HepG2 (cell line): ENCODE measurements around the gene BBS4. TPM values are rescaled to one million over a fixed set of nuclear protein-coding genes. Genes with fewer than 3 reads are reported as not detected.

Experiments used
- ATAC-seq: fragments of 200-7000 bp; cut with Tn5 transposase; 3 replicates; pipeline ENCODE4 v1.9.1; 2020; ENCODE audit warnings: mild to moderate bottlenecking, moderate library complexity
- BruUV-seq: library from RNA; stranded (reverse); fragments of 400-500 nt; replicated peaks from 2 replicates; lab custom pipeline; 2021; lab: Mats Ljungman, UMichigan
- CTCF ChIA-PET: fragments of 300-600 bp; formaldehyde crosslinking; extraction: SDS; loops from one replicate; lab custom pipeline; 2021; ENCODE audit warnings: low total read pairs, inconsistent platforms, low intra/inter-chr PET ratio; lab: Yijun Ruan, JAX
- POLR2A ChIA-PET: fragments of 350-600 bp; sonication (Branson Sonifier 250); formaldehyde crosslinking; loops from one replicate; lab custom pipeline; 2020; ENCODE audit warnings: antibody characterized with exemption, inconsistent platforms; lab: Yijun Ruan, JAX
- DNase-seq: peaks from one replicate; pipeline ENCODE4 v3.0.0-alpha.2; 2015; ENCODE audit warnings: low spot score
- FAIRE-seq: peaks from 3 replicates; lab custom pipeline; 2011; peaks lifted over from hg19 to GRCh38; lab: Jason Lieb, UNC
- H2AFZ ChIP-seq: one replicate; pipeline ENCODE4 v1.6.1; 2011; ENCODE audit warnings: low read length, inconsistent platforms
- H3K27ac ChIP-seq: fragments of 300-600 bp; 3 replicates; pipeline ENCODE4 v1.8.0; 2011; ENCODE audit warnings: mixed run types, mild to moderate bottlenecking, mixed read lengths, low read length, inconsistent platforms; ENCODE audit not compliant: insufficient read depth; ENCODE audit errors: extremely low read length
- H3K27me3 ChIP-seq, 2 experiments: fragments of 200-600 bp in 1 of 2; 2 replicates in 1 of 2; 3 replicates in 1 of 2; pipeline versions ENCODE4 v1.6.0 to v1.8.0; 2011; ENCODE audit warnings: low read length in 2 of 2, mild to moderate bottlenecking in 2 of 2, moderate library complexity in 2 of 2, inconsistent platforms in 1 of 2; ENCODE audit not compliant: insufficient read depth in 2 of 2, control insufficient read depth in 1 of 2
- H3K36me3 ChIP-seq, 2 experiments: fragments of 200-600 bp in 1 of 2; replicated peaks in 1 of 2; 2 replicates in 1 of 2; 3 replicates in 1 of 2; pipeline versions ENCODE4 v1.5.1 to v1.8.0; 2011; ENCODE audit warnings: low read length in 2 of 2, inconsistent platforms in 1 of 2; ENCODE audit not compliant: insufficient read depth in 2 of 2, control insufficient read depth in 1 of 2
- H3K4me1 ChIP-seq: 2 replicates; pipeline ENCODE4 v1.5.1; 2012; ENCODE audit warnings: low read length, inconsistent platforms; ENCODE audit not compliant: insufficient read depth
- H3K4me2 ChIP-seq: 2 replicates; pipeline ENCODE4 v1.6.0; 2011; ENCODE audit warnings: low read depth, low read length, inconsistent platforms
- H3K4me3 ChIP-seq, 3 experiments: fragments of 200-600 bp in 1 of 3; sonication (generic), shearing (Covaris generic) in 1 of 3; replicated peaks in 1 of 3; 2 replicates each; pipeline ENCODE4 v1.5.1; 2011 to 2016; ENCODE audit warnings: low read length in 3 of 3, inconsistent platforms in 2 of 3, low read depth in 2 of 3, mild to moderate bottlenecking in 2 of 3, control low read depth in 1 of 3, mixed read lengths in 1 of 3; ENCODE audit not compliant: insufficient read depth in 1 of 3
- H3K79me2 ChIP-seq: one replicate; pipeline ENCODE4 v1.6.1; 2011; ENCODE audit warnings: low read length, inconsistent platforms; ENCODE audit not compliant: insufficient read depth
- H3K9ac ChIP-seq: 2 replicates; pipeline ENCODE4 v1.6.0; 2011; ENCODE audit warnings: mild to moderate bottlenecking, low read depth, low read length, inconsistent platforms; ENCODE audit not compliant: insufficient read depth
- H3K9me3 ChIP-seq: 2 replicates; pipeline ENCODE4 v1.5.1; 2012; ENCODE audit warnings: mild to moderate bottlenecking, low read length
- H4K20me1 ChIP-seq: 2 replicates; pipeline ENCODE4 v1.6.0; 2011; ENCODE audit warnings: inconsistent platforms, mild to moderate bottlenecking, low read length, moderate library complexity; ENCODE audit not compliant: insufficient read depth
- ARID2 ChIP-seq: sonication (generic); formaldehyde crosslinking; IDR thresholded peaks from 2 replicates; pipeline ENCODE4 v1.8.1; 2022; ENCODE audit warnings: mild to moderate bottlenecking, missing genetic modification reagents, borderline replicate concordance
- ATF7 ChIP-seq, 2 experiments: fragments of 450-650 bp in 1 of 2; sonication (generic) in 1 of 2; formaldehyde crosslinking in 1 of 2; IDR thresholded peaks; 2 replicates each; pipeline versions ENCODE4 v1.4.0 to v1.6.1; 2016 to 2020; ENCODE audit warnings: antibody characterized with exemption in 1 of 2, mild to moderate bottlenecking in 1 of 2, missing genetic modification reagents in 1 of 2
- CHCHD3 ChIP-seq: sonication (generic); formaldehyde crosslinking; IDR thresholded peaks from 2 replicates; pipeline ENCODE4 v1.8.0; 2022; ENCODE audit warnings: mild to moderate bottlenecking, missing genetic modification reagents, moderate library complexity
- KLF12 ChIP-seq: sonication (generic); formaldehyde crosslinking; IDR thresholded peaks from 2 replicates; pipeline ENCODE4 v1.4.0; 2020; ENCODE audit warnings: missing genetic modification reagents, borderline replicate concordance
- MAX ChIP-seq: IDR thresholded peaks from 2 replicates; pipeline ENCODE4 v1.6.1; 2012; ENCODE audit warnings: inconsistent platforms
- PAWR ChIP-seq: sonication (generic); formaldehyde crosslinking; IDR thresholded peaks from 2 replicates; pipeline ENCODE4 v1.4.0; 2020; ENCODE audit warnings: missing genetic modification reagents, mild to moderate bottlenecking, borderline replicate concordance
- RAD21 ChIP-seq: fragments of 450-650 bp; formaldehyde crosslinking; IDR thresholded peaks from 2 replicates; pipeline ENCODE4 v1.5.0; 2020; ENCODE audit warnings: mild to moderate bottlenecking
- SIN3B ChIP-seq: fragments of 150-350 bp; IDR thresholded peaks from 2 replicates; pipeline ENCODE4 v1.6.1; 2014; ENCODE audit warnings: low read length
- ZFP36L1 ChIP-seq: sonication (generic); formaldehyde crosslinking; IDR thresholded peaks from 2 replicates; pipeline ENCODE4 v1.8.0; 2022; ENCODE audit warnings: mild to moderate bottlenecking, missing genetic modification reagents, moderate library complexity
- ZNF142 ChIP-seq: sonication (generic); formaldehyde crosslinking; IDR thresholded peaks from 2 replicates; pipeline ENCODE4 v1.4.0; 2020; ENCODE audit warnings: missing genetic modification reagents
- ZNF362 ChIP-seq: sonication (generic); formaldehyde crosslinking; IDR thresholded peaks from 2 replicates; pipeline ENCODE4 v1.4.0; 2020; ENCODE audit warnings: missing genetic modification reagents, mild to moderate bottlenecking, borderline replicate concordance
- ZSCAN29 ChIP-seq: sonication (generic); formaldehyde crosslinking; conservative IDR thresholded peaks from 2 replicates; pipeline ENCODE4 v1.4.0; 2020; ENCODE audit warnings: mild to moderate bottlenecking, missing genetic modification reagents
- WGBS: methylation state at CpG from one replicate; pipeline ENCODE4 v1.1.6; 2017; ENCODE audit warnings: low lambda C conversion rate; 5-methylcytosine and 5-hydroxymethylcytosine counted together
- in situ Hi-C: cut with HindIII; loops from 2 replicates; pipeline ENCODE4 v1.10.0; 2017; ENCODE audit warnings: low pct_unique_long_range_greater_than_20kb; ENCODE audit not compliant: extremely low pct_ligation_motif_present
- intact Hi-C: fragments of 100-400 bp; cut with micrococcal nuclease; formaldehyde crosslinking; loops from one replicate; pipeline ENCODE4 v1.10.0; 2022; ENCODE audit not compliant: unreplicated experiment
- polyA plus RNA-seq, 8 experiments: library from polyadenylated mRNA; depleted of rRNA in 3 of 8; stranded (reverse) in 7 of 8; unstranded in 1 of 8; fragments of >200 nt; fragmentation: Illumina TruSeq in 4 of 8; extraction: Trizol in 4 of 8; gene quantifications; 2 replicates each; pipeline versions ENCODE4 v1.2.1 to v1.2.3, GENCODE V29; 2011 to 2016; ENCODE audit warnings: low read depth in 4 of 8, missing spikeins in 1 of 8, mixed read lengths in 1 of 8; ENCODE audit not compliant: insufficient read depth in 1 of 8
- total RNA-seq, 5 experiments: library from RNA; depleted of rRNA; stranded (reverse); fragments of >200 nt; fragmentation: Illumina TruSeq; extraction: Trizol; gene quantifications; 2 replicates each; pipeline ENCODE4 v1.2.3, GENCODE V29; 2016; ENCODE audit warnings: low read depth in 1 of 5
- TF ChIP-seq, protein P1 (sequence below): sonication (generic); formaldehyde crosslinking; IDR thresholded peaks from 2 replicates; pipeline ENCODE4 v1.8.1; 2023; ENCODE audit warnings: mild to moderate bottlenecking, missing genetic modification reagents

BBS4 gene
- total and polyA plus RNA-seq, 2 of the 13 experiments (the other 11 are each of a cell fraction or from before 2014, with no cell fraction given), result 16.0 to 21.3 TPM

GRCh38 chr15:72783004-72783639 lies 97.1 kb downstream of the BBS4 start:
- ATAC-seq, result peak; percentile 47
- in situ Hi-C loops (no loop called here), intact Hi-C loops (loop anchor here (5.0 kb wide), 2 partner anchors 61 to 269 kb away; partner anchors contain the start of gene NEO1)
- POLR2A ChIA-PET, result interaction anchor here (1.0 kb wide), 1 partner anchor 295 kb away, joined by 3 read pairs; no protein-coding TSS in a partner anchor
- Histone ChIP-seq H3K27ac (peak overlapping the region; percentile 77), H3K27me3 (peaks cover 0 to 3% of the 10 kb centered on the region in 2 experiments; a peak in 1 of 5 replicates), H3K4me1 (peaks cover 46% of the 10 kb centered on the region), H3K79me2 (peaks cover 37% of the 10 kb centered on the region), H3K9ac (peak overlapping the region; percentile 86), H2AFZ (no peak overlapping the region), H3K4me2 (peak overlapping the region; percentile 78), H3K36me3 (peaks cover 0 to 6% of the 10 kb centered on the region in 2 experiments; a peak in 2 of 5 replicates), H3K4me3 (peak overlapping the region; percentile 85 to 94 (median 93)), H4K20me1 (no peaks in the 10 kb centered on the region; the same call in 1 of the 2 replicates), H3K9me3 (no peaks in the 10 kb centered on the region)
- under 1% methylated on average over 19 of the region's 52 CpGs for WGBS
- no peak for FAIRE-seq
- no peak for DNase-seq
- CTCF ChIA-PET, result no interaction called here
- no TSS peak for BruUV-seq
- TF ChIP-seq ATF7 (IDR thresholded peaks at IDR 0.05), result no peak
- 0 out of 2 replicates have a peak, but pooled peaks have one; percentile 38 for TF ChIP-seq ATF7 (CRISPR knock-in tag; IDR thresholded peaks at IDR 0.05)
- TF ChIP-seq SIN3B, result no peak
- no peak for TF ChIP-seq MAX
- TF ChIP-seq, protein P1, sequence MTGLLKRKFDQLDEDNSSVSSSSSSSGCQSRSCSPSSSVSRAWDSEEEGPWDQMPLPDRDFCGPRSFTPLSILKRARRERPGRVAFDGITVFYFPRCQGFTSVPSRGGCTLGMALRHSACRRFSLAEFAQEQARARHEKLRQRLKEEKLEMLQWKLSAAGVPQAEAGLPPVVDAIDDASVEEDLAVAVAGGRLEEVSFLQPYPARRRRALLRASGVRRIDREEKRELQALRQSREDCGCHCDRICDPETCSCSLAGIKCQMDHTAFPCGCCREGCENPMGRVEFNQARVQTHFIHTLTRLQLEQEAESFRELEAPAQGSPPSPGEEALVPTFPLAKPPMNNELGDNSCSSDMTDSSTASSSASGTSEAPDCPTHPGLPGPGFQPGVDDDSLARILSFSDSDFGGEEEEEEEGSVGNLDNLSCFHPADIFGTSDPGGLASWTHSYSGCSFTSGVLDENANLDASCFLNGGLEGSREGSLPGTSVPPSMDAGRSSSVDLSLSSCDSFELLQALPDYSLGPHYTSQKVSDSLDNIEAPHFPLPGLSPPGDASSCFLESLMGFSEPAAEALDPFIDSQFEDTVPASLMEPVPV (CRISPR knock-in tag), result peak; percentile 88; the same call in 1 of the 2 replicates
- peak; percentile 67; the same call in 1 of the 2 replicates for TF ChIP-seq CHCHD3 (CRISPR knock-in tag)
- 0 out of 2 replicates have a peak, but pooled peaks have one; percentile 7 for TF ChIP-seq PAWR (CRISPR knock-in tag)
- 0 out of 2 replicates have a peak, but pooled peaks have one; percentile 32 for TF ChIP-seq ZNF362 (CRISPR knock-in tag)
- TF ChIP-seq ZSCAN29 (CRISPR knock-in tag), result 0 out of 2 replicates have a peak, but pooled peaks have one; percentile 34
- TF ChIP-seq ZFP36L1 (CRISPR knock-in tag), result peak; percentile 53; the same call in 1 of the 2 replicates
- TF ChIP-seq ZNF142 (CRISPR knock-in tag), result 0 out of 2 replicates have a peak, but pooled peaks have one; percentile 26
- TF ChIP-seq RAD21 (CRISPR knock-in tag), result 0 out of 2 replicates have a peak, but pooled peaks have one; percentile 38
- TF ChIP-seq ARID2 (CRISPR knock-in tag), result 0 out of 2 replicates have a peak, but pooled peaks have one; percentile 5
- no peak for TF ChIP-seq KLF12 (CRISPR knock-in tag)
